Gastrocnemius medialis (tissue), 4 donors: ENCODE data around the gene TOMM40L.

Experiments used
- CTCF ChIP-seq, 5 experiments: fragments of 450-650 bp in 3 of 5; fragments of 200-600 bp in 2 of 5; sonication (generic) in 2 of 5; IDR thresholded peaks in 4 of 5; conservative IDR thresholded peaks in 1 of 5; 1 replicate in 4 of 5; 2 replicates in 1 of 5; pipeline ENCODE4 v1.5.1; 2016 to 2019; ENCODE audit warnings: antibody characterized with exemption in 5 of 5, mild to moderate bottlenecking in 3 of 5, moderate library complexity in 3 of 5
- POLR2A ChIP-seq, 2 donors: fragments of 450-650 bp; IDR thresholded peaks; one replicate each; pipeline ENCODE4 v1.6.1; 2017; ENCODE audit warnings: antibody characterized with exemption in 2 of 2, mild to moderate bottlenecking in 2 of 2, moderate library complexity in 2 of 2

DNA sequence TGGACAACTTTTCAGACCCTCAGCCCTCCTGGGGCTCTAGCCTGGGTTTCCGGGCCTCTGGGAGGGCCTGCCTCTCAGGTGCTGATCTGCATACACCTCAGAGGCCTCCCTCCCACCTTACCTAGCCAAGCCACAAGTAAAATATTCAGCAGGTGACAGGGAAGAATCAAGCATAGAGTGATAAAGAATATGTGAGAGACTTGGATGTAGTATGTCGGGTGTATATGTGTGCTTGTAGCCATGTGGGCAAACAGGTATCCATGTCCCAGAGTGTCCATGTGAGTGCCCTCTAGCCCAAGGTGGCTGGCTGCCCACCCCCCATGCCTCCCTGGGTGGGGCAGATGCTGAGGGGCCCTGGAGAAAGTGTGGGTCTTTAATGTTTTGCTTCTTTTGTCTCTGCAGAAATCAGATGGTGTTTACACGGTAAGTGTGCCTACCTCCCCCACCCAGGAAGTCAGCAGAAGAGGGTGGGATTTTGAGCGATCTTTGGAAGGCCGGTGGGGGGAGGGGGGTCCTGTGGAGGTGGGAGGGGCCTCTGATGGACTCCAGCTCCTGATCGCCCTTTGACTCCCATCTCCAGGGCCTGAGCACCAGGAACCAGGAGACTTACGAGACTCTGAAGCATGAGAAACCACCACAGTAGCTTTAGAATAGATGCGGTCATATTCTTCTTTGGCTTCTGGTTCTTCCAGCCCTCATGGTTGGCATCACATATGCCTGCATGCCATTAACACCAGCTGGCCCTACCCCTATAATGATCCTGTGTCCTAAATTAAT, 7.4 kb upstream of the TOMM40L start:
- TF ChIP-seq CTCF (IDR thresholded peaks at IDR 0.05 in 4 of 5, conservative IDR thresholded peaks at IDR 0.05 in 1 of 5) (no peak), POLR2A (IDR thresholded peaks at IDR 0.05) (no peak)
